T-helper 22 cell (primary cell): Measurements from ENCODE around the gene DGKG.
A peak's percentile ranks its signal among the peaks of the same experiment; 100 is the strongest.

Experiments
- DNase-seq: peaks from one replicate; pipeline ENCODE4 v3.0.0-alpha.2; 2020; ENCODE audit warnings: low read depth

DGKG gene

GRCh38 chr3:186138272-186138981 lies 223.6 kb downstream of the DGKG start:
- no peak for DNase-seq

GRCh38 chr3:186137051-186137685 lies 224.9 kb downstream of the DGKG start:
- no peak for DNase-seq

- no peak for DNase-seq
These were observed 228.1 kb downstream of the DGKG start for GRCh38 chr3:186133980-186134379.

- DNase-seq, result no peak
These were observed 229.5 kb downstream of the DGKG start for GRCh38 chr3:186132487-186132886.

GRCh38 chr3:186129206-186129605 lies 232.8 kb downstream of the DGKG start:
- DNase-seq, result no peak

GRCh38 chr3:186128158-186128557 lies 233.9 kb downstream of the DGKG start:
- no peak for DNase-seq

GRCh38 chr3:186127463-186127862 lies 234.6 kb downstream of the DGKG start:
- DNase-seq, result no peak

GRCh38 chr3:186125118-186125517 lies 236.9 kb downstream of the DGKG start:
- no peak for DNase-seq

GRCh38 chr3:186124592-186124991 lies 237.4 kb downstream of the DGKG start:
- DNase-seq, result no peak

GRCh38 chr3:186123012-186123411 lies 239.0 kb downstream of the DGKG start:
- no peak for DNase-seq

- no peak for DNase-seq
These were observed 240.1 kb downstream of the DGKG start for GRCh38 chr3:186121968-186122367.

- DNase-seq, result no peak
These were observed 240.8 kb downstream of the DGKG start for GRCh38 chr3:186121278-186121677.

- DNase-seq, result no peak
These were observed 242.5 kb downstream of the DGKG start for GRCh38 chr3:186119499-186119898.

- DNase-seq, result no peak
These were observed 243.3 kb downstream of the DGKG start for GRCh38 chr3:186118692-186119091.

- no peak for DNase-seq
These were observed 244.4 kb downstream of the DGKG start for GRCh38 chr3:186117521-186118134.

GRCh38 chr3:186115239-186115996 lies 246.6 kb downstream of the DGKG start:
- DNase-seq, result no peak

GRCh38 chr3:186110975-186111974 lies 250.8 kb downstream of the DGKG start:
- no peak for DNase-seq

GRCh38 chr3:186109897-186110803 lies 251.9 kb downstream of the DGKG start:
- no peak for DNase-seq

GRCh38 chr3:186108941-186109865 lies 252.8 kb downstream of the DGKG start, which contains the start of gene ETV5:
Gene ETV5 (minus strand): TSS chr3:186109089. CDS start chr3:186105868, 3,221 bp downstream.
- DNase-seq, result peak; percentile 87
